Activated CD4-positive, alpha-beta T cell treated with anti-CD3 and anti-CD28 coated beads, Interleukin-10, Interleukin-2, amounts not matched to agents 100 ng/mL and 50 ng/mL, durations not matched to agents 16 hours and 8 hours (primary cell): ENCODE results near the gene COBLL1.
"Not testable (repeated sequence)": the region's sequence is repeated elsewhere in the genome, so short reads cannot be mapped to it uniquely, and the experiment has no call there.

Experiments used
- DNase-seq: peaks from one replicate; pipeline ENCODE4 v3.0.0-alpha.2; 2020

COBLL1 gene

DNA sequence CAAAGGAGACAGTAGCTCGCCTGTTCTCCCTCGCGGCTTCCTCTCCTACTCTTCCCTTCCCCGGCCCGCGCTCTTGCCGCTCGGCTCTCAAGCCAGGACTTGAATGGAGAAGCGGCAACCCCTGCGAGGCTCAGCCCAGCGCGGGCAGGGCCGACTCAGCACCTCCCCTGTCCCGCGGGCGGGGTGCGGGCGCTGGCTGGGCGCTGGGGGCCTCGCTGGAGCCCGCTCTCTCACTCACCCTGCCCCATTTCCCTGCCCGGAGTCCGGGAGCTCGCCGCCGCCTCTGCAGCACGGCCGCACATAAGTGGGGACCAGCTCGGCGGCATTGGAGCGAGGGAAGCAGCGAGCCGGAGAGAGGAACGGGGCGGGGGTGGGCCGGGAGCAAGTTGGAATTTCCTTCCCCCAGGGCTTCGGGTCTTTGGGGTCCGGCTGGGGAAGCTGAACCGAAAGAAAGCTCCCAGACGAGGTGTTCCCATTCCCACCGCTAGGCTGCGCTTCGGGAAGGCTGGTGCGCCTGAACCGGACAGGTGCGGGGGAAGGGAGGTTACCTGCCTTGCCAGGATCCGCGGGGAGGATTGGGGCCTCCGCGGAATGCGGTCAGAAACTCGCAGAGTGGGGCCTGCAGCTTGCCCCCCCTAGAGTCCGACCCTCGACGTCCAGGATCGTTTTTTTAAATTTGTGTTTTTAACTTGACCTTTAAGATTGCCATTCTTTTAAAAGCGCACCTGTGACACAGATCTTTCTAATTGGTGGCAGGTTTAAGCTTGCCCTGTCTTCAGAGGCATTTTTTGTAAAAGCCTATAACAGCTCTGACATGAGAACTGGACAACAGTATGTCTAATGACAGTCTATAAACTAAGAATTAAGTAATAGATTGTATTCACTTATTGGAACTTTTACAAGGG lies at the start of gene COBLL1:
TSS of gene COBLL1 (minus strand) at position 105 of the 905 bp plus-strand sequence. CDS start 627 bp downstream, outside the sequence.
- DNase-seq, result peak; percentile 54

DNA sequence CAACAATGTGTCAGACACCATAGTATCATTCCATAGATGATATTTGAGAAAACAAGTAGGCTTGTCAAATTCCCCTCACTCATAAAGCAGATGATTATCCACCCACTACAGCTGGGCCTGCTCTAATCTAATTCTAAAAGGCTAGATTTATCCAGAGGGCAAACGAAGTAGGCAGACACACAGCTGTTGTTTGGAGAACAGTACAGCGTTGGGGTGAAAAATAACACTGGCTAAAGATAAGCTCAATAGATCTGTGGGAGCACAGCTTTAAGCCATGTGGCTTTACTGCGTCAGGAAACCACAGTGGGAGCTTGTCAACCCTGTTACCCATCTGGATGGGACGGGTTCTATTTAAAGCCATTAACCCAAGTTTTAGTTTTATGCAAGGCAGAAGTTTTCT lies 48.9 kb upstream of the COBLL1 start:
- DNase-seq, result no peak

DNA sequence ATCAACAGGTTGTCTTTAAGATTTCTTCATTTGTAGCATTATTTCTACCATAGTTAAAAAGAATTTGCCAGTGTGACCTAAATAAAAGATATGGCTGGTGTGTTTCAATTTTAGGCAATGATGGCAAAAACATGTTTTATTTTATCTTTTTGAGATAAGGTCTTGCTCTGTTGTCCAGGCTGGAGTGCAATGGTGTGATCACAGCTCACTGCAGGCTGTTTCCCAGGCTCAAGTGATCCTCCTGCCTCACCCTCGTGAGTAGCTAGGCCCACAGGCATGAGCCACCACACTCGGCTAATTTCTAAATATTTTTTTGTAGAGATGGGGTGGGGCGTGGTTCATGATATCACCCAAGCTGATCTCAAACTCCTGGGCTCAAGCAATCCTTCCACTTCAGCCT lies 47.0 kb upstream of the COBLL1 start:
- DNase-seq, result no peak

DNA sequence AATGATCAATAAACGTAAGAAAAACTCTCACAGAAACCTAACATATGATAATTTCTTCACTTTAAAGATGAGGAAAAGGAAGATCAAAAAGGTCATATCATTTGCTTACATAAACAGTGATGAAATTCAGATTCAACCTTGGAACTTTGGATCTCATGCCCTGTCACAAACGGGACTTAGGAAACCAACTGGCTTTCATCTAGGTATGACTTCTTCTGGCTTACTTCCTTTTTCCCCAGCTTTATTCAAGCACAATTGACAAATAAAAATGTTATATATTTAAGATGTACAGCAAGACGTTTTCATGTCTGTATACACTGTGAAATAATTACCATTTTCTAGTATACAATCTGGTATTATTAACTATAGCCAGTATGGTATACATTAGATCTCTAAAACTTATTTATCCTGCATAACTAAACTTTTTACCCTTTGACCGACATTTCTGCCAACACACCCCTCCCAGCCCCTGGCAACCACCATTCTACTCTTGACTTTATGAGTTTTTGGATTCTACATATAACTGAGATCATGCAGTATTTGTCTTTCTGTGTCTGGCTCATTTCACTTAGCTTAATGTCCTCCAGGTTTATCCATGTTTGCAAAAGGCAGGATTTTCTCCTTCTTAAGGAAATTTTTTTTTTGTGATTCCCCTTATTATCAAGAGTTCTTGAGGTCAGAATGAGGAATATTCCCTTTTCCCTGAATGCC lies 46.0 kb upstream of the COBLL1 start:
- DNase-seq, result no peak

DNA sequence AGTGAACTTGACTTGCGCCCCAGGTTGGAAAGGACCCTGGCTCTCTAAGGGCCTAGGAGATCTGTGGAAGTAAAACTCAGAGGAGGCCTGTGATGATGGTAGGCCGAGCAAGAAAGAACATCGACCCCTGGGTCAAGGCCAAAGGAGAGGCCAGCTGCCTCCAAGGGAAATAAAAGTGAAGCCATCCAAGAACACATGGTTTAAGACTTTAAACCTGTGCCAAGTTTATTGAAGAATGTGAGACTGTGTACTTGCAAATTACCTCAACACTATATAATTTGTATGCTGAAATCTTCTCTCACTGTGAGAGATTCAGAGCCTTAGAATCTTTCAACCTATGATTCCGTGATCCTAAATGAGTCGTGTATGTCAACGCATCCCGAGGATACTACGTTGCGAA lies 40.7 kb upstream of the COBLL1 start:
- no peak for DNase-seq

GRCh38 chr2:164881524-164881923 lies 39.9 kb upstream of the COBLL1 start:
- no peak for DNase-seq

- DNase-seq, result no peak
Observed at GRCh38 chr2:164879901-164880535, 38.4 kb upstream of the COBLL1 start.

GRCh38 chr2:164877927-164878326 lies 36.3 kb upstream of the COBLL1 start:
- DNase-seq, result no peak

GRCh38 chr2:164877169-164877568 lies 35.5 kb upstream of the COBLL1 start:
- no peak for DNase-seq

DNA sequence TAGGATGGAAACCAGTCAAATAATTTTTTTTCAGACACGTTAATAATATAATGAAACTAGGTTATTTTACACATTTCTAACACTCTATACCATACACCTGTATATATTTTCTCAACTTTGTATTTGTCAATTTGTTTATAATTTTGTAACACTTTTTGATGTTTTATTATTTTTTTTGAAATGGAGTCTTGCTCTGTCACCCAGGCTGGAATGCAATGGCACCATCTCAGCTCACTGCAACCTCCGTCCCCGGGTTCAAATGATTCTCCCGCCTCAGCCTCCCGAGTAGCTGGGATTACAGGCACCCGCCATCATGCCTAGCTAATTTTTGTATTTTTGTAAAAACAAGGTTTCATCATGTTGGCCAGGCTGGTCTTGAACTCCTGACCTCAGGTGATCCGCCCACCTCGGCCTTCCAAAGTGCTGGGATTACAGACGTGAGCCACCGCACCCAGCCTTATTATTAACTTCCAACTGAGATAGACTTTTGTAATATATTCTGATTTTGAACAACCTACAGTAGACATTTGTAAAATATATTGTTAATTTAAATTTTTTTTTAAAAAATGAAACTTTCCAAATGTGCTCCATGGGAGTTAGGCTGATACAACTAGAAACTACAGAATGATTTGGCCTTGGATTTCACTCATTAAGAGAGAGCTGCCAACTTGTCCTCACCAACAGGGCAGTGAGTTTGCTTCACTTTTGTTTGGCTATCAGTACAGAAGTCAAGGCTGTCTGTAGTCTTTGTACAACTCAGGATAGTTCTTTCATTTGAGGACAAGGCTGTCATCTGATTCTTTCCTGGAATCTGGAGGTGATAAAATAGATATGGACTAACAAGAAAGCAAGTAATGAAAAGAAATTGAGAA lies 33.9 kb upstream of the COBLL1 start:
- no peak for DNase-seq

DNA sequence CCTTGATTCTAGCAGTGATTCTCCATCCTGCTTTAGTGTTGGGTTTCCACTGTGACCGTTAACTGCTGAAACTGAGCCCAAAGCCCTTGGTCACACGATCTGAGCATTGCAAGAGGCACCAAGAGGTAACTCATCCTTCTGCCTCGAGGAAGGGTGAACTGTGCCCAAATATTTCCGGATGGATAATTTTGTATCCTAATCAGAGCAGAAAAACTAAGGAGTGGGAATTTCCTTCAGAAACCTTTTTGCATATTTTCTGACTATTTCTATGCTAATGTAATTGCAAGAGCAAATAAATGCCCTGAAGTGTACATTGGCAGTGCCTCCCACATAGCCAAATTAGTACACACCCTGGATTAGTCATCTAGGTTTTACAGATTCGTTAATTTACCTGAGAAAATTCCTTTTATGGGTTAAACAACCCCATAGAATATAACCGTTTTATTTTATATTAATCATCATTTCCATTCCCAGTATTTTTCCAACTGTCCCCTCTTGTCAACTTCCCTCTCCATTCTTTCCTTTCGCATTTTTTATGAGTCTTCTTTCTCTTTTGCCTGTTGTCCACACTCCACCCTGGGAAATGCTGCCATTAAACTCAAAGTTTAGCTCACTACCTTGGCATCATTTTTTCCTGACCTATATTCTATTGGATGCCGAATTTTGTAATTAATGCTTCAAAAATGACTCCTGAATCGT lies 31.7 kb upstream of the COBLL1 start:
- DNase-seq, result no peak

DNA sequence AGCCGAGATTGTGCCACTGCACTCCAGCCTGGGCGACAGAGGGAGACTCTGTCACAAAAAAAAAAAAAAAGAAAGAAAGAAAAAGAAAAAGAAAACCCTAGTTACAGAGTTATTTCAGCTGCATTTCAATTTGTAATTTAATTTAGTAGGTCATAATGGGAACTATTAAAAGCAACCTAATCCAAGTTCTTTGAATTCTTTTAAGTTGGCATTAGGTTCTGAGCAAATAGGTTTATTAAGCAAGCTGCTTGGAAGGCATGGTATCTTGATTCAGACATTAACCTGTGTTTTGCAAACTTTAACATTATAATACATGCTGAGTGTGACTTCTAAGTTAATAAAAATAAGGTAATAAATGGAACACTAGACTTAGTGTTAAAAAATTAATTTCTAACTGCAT lies 29.8 kb upstream of the COBLL1 start:
- no peak for DNase-seq

- no peak for DNase-seq
Observed at GRCh38 chr2:164869420-164869772, 27.8 kb upstream of the COBLL1 start.

DNA sequence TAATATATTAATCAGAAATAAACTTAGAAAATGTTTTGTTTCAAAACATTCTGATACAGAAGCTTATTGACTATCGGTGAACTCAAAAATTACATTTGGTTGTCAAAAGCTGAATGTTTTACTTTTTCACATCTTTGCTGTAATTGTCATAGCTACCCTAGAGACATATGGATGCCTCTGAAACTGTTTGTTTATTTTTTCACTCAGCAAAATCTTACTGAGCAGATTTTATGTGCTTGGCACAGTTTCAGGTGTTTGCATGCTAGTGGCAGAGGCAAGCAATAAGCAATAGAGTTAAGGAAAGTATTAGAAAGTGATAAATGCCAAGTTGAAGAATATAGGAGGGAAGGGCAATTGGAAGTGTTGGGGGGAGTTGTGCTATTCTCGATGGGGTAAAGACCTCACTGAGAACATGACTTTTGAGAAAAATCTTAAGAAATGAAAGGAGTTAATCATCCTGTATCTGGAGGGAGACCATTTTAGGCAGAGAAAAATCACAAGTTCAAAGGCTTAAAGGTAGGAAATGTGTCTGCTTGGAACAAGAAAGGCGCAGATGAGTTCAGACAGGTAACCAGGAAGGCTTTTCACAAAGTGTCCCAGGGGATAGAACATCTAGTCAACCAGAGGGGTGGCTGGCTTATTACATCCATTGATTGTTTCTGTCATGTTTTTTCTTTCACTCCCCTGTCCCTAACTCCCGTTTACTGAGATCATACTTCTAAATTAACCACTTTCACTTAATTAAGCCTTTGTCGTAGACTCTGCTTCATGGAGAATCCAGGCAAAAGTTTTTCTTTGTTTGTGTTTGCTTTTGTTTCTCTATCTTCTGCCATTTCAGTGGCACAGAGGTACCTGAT lies 27.2 kb upstream of the COBLL1 start:
- no peak for DNase-seq

DNA sequence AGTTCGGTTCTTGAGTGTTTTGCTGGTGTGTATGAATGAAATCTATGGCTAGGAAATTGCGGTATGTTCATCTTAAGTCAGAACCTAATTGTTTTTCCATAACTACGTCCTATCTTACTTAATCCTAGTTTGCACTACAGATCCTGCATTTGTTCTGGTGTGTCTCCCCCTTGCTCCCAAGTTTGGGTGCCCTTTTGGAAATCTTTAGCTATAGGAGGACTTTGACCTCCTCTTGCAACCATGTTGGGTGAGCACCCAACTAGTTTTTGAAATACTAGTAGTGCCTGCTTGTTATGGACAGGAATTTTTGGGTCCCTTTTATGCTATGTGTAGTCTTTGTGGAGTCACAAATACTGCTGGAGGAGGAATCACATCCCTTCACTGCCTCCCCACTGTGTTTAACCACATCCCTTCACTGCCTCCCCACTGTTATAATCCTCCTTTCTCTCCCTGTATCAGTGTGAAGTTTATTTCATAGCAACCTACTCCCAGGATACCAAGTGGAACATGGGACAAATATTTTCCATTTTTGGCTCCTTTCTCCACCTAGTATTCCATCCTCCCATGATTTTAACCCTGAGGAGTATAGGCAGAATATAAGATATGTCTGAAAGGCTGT lies 26.3 kb upstream of the COBLL1 start:
- DNase-seq, result no peak

- not testable (repeated sequence) for DNase-seq
Observed at GRCh38 chr2:164866381-164866780, 24.8 kb upstream of the COBLL1 start.

GRCh38 chr2:164860694-164861042 lies 19.0 kb upstream of the COBLL1 start:
- DNase-seq, result no peak

- DNase-seq, result not testable (repeated sequence)
Observed at GRCh38 chr2:164859906-164860693, 18.5 kb upstream of the COBLL1 start.

GRCh38 chr2:164859251-164859818 lies 17.7 kb upstream of the COBLL1 start:
- DNase-seq, result no peak

GRCh38 chr2:164852086-164852485 lies 10.5 kb upstream of the COBLL1 start:
- no peak for DNase-seq
